Stomach (tissue), 4 donors: ENCODE data around the gene PEPD.

Experiments
- CTCF ChIP-seq, 7 experiments: fragments of 450-650 bp in 4 of 7; fragments of 200-600 bp in 3 of 7; sonication (generic) in 3 of 7; IDR thresholded peaks; one replicate each; pipeline ENCODE4 v1.5.1; 2016 to 2019; ENCODE audit warnings: antibody characterized with exemption in 7 of 7, control low read depth in 2 of 7, mild to moderate bottlenecking in 1 of 7
- POLR2AphosphoS5 ChIP-seq, 3 donors: sonication (generic); formaldehyde crosslinking; IDR thresholded peaks; one replicate each; pipeline ENCODE4 v1.6.1; 2016; ENCODE audit warnings: antibody characterized with exemption in 3 of 3

GRCh38 chr19:33437393-33437820 is 84.2 kb downstream of the PEPD start:
- TF ChIP-seq CTCF (IDR thresholded peaks at IDR 0.05) = no peak
- no peak for TF ChIP-seq POLR2AphosphoS5 (IDR thresholded peaks at IDR 0.05)
